ACHN (cell line): ENCODE measurements around the gene ALG3.

Experiments
- DNase-seq: peaks from one replicate; pipeline ENCODE4 v3.0.0-alpha.2; 2015
- in situ Hi-C: cut with HindIII; loops from 2 replicates; pipeline ENCODE4 v1.10.0; 2017; ENCODE audit warnings: low sequenced_read_pairs, low pct_ligation_motif_present, low pct_unique_long_range_greater_than_20kb

The ALG3 gene

DNA sequence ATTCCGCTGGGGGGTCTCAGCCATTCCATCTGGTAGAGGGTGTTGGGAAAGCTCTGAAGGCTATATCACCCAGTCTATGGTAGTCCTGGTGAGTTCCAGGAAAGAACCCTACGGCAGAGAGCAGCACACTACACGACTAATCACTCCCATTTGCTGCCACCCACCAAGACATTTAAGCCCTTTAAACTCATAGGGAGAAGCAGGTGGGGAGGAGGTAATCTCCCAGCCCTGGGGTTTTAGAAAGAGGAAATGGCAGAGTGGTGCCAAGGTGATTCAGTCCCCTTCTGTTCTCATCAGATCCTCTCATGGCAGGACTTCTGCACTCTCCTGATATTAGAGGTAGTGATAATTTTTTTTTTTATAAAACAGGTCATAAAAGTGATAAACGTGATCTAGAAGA is 29.9 kb downstream of the ALG3 start:
- in situ Hi-C loops, result no loop called here
- no peak for DNase-seq

DNA sequence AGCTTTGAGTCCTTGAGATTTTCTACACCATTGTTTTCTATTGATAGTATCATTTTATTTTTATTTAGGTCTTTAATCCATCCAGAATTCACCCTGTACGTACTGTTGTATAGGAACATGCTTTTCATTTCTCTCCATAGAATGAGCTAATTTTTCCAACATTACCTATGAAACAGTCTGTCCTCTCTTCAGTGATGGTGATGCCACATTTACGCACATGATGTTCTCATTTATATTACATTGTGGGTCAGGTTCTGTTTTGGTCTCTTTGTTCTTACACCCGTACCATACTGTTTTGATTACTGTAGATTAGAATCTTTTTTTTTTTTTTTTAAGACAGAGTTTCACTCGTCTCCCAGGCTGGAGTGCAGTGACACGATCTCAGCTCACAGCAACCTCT is 37.0 kb downstream of the ALG3 start:
- in situ Hi-C loops, result no loop called here
- DNase-seq, result no peak

DNA sequence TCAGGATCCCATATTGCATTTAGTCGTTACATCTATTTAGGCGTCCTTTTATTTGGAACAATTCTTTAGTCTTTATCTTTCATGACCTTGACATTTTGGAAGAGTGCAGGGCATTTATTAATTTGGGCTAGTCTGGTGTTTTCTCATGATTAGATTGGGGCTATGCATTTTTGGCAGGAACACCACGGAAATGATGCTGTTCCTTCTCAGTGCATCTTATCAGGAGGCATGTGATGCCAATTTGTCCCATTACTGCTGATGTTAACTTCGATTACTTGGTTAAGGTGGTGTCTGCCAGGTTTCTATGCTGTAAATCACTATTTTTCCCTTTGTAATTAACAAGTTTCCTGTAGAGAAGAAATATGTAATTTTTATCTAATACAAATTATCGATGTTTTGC is 37.5 kb downstream of the ALG3 start:
- in situ Hi-C loops, result no loop called here
- DNase-seq, result no peak

GRCh38 chr3:184209146-184209923 is 39.4 kb downstream of the ALG3 start:
- no peak for DNase-seq
- in situ Hi-C loops, result no loop called here

DNA sequence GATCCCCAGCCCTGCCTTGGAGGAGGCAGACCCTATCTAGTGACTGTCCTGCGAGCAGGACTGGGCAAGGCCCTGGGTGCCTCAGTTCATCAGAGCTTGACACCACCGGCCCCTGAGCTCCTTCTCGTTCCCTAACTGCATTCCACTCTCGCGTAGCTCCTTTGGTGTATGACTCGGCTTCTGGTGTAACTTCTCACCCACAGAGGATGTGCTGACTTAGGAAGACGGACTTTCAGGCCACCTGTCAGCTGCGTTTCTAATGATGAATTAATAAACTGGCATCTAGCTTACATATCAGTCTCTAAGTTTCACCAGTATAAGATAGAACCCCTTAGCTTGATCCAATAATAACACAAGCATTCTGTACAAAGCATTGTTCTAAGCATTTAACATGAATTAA is 45.2 kb downstream of the ALG3 start:
- in situ Hi-C loops, result no loop called here

DNA sequence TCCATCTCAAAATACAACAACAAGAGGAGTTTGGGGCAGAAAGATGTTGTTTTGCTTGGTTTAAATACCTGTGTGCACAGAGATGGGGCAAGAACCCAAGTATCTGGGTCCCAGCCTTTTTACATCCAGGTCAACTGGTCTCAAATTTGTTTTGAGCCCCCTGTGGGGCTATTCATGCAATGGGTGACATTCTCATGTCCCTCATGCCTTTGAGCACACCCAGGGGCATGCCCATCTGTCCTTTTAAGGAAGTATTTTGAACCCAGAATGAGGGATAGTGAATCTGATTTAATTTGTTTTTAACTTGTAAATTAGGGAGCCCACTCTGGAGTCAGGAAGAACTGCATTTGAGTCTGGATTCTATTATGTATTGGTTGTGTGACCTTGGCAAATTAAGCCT is 47.9 kb downstream of the ALG3 start:
- in situ Hi-C loops, result no loop called here
- no peak for DNase-seq

More for the DNA sequence above, 45.2 kb downstream of the ALG3 start:
- no peak for DNase-seq

GRCh38 chr3:184198509-184198908 is 50.3 kb downstream of the ALG3 start:
- DNase-seq, result no peak
- in situ Hi-C loops, result no loop called here

- in situ Hi-C loops, result no loop called here
- DNase-seq, result no peak
Measured at GRCh38 chr3:184196536-184196935, 52.2 kb downstream of the ALG3 start.

DNA sequence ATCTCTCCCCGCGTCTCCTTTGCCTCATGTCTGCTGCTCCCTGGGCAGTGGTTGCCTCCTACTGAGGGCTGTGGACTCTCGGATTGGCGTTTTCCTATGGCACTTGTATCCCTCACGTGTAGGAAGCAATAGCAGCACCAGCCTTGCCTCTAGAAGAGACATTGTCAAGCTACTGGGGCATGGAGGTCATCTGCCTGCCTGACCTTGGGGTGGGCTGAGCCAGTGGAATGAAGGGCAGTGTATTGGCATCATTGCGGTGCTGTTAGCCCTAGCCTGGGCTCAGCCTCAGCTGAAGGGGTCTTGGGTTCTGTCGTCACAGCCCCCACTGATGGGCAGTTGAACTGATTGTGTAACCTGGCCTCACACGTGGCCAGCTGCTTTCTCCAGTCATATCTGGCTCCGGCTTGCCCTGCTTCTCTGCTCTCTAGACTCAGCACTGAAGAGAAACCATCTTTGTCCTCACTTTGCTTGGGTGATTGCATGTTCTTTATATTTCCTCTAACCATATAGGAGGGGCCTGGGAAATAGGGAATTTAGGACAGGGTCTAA is 54.7 kb downstream of the ALG3 start:
- no peak for DNase-seq
- in situ Hi-C loops, result no loop called here

DNA sequence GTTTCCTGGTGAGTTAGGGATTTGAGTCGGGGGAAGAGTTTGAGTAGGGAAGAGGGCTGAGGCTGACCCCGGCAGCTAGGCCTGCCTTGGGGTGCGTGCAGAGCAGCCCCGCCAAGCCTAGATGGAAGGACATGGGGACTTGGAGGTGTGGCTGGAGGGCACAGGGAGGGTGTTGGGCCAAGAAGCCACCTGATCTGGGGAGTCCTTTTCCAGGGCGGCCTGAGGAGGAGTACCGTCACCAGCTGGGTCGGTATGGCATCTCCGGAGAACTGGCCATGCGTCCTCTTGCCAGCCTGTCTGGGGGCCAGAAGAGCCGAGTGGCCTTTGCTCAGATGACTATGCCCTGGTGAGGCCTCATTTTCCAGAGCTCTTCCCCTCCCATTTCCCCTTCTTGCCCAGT is 55.9 kb downstream of the ALG3 start:
- no peak for DNase-seq
- in situ Hi-C loops, result no loop called here
